Right ventricle myocardium inferior (tissue), 1 donor: ENCODE results near the gene HOXB7. TPM values are rescaled to one million over a fixed set of nuclear protein-coding genes. Genes with fewer than 3 reads are reported as not detected.

ENCODE experiments used
- ATAC-seq: fragments of 200-7000 bp; cut with Tn5 transposase; one replicate; pipeline ENCODE4 v1.9.1; 2020; ENCODE audit warnings: mild to moderate bottlenecking, moderate library complexity
- DNase-seq: peaks from one replicate; pipeline ENCODE4 v3.0.0; 2021; ENCODE audit errors: missing footprints
- intact Hi-C: fragments of 100-400 bp; cut with DNase I; formaldehyde crosslinking; loops from one replicate; pipeline ENCODE4 v1.11.0; 2022
- long read RNA-seq: library from polyadenylated mRNA; unstranded; transcript quantifications from one replicate; pipeline ENCODE4 v2.0.0, GENCODE V29; 2021
- total RNA-seq: library from RNA; stranded (reverse); fragmentation: NEBNext Ultra II Directional; extraction: Animal tissue kit (Norgen Biotek cat#: 25700); gene quantifications from one replicate; pipeline ENCODE4 v1.2.1, GENCODE V29; 2021
- donor health status: DM: no; HTN: yes; CAD: no; lungs with severe emphysema.

HOXB7 gene
- total RNA-seq = 0.41 TPM
- long read RNA-seq = 0 reads

DNA sequence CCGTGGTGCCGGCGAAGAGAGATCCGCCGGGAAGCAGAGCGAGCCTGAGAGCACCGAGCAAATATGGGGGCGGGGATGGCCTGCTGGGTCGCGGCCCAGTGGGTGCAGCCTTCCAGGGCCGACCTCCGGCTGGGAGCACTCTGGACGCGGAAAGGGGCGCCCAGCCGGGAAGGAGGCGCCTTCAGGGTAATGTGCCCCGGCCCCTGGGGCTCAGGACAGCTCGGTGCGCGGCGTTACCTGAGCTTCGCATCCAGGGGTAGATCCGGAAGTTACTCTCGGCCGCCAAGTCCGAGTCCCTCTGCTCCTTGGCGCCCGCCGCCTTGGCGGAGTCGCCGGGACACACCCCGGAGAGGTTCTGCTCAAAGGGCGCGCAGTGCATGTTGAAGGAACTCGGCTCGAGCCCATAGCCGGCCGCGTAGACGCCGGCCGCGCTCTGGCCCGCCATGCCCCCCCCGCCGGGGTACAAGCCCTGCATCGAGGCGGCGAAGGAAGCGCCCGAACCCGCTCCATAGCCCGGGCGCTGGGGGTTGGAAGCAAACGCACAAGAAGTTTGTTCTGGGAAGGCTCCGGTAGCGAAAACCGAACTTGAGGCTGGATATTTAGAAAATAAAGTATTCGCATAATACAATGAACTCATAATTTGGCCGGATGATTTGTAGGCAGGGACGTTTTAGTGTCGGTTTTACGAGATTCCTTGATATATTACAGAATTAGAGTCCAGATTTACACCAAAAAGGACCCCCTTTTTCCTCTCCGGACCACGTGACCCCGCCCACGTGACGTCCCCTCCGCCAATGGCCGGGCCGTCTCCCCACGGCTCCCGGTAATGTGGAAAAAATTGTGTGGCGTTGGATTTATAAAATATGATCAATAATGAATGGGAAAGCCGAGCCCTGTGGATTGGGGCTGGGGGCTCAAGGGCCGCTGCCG lies at the start of gene HOXB7:
Gene HOXB7, minus strand, starts transcription at position 736 of the 930 bp plus-strand sequence. Its CDS starts 99 bp downstream, at position 637.
- ATAC-seq = peak; percentile 24
- DNase-seq = peak; percentile 81
- intact Hi-C loops = loop anchor here (10.0 kb wide), 1 partner anchor 586 kb away; no protein-coding TSS in a partner anchor

DNA sequence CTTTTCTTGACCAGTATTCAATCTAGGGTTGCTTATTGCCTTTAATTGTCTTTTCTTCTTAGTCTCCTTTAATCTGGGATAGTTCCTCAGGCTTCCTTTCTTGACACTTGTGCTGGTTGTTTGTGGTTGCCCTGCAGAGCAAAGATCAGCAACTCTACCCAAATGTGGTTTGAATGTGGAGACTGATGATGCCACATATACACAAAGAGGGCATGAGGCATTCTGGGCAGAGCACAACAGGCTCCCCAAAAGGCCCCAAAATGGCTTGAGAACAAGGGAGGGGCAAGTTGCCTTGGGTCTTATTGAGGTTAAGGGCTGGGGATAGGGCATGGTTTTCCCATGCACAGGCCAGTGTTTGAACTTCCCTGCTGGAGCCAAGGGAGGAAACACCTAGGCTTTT lies 45.1 kb upstream of the HOXB7 start:
- intact Hi-C loops = no loop called here
- ATAC-seq (no peak), DNase-seq (no peak)

DNA sequence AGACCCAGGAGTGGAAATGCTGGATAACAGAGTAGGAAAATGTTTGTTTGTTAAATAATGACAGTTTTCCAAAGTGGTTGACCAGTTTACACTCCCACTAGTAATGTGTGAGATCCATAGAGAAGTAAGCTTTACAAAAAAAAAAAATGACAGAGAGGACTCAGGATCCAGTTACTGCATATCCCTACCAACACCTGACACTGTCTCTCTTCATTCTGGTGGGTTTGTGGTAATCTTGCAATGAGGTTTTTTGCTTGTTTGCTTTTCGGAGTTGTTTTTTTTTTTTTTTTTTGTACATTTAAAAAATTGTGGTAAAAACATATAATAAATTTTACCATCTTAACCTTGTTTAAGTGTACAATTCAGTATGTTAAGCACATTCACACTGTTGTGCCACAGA lies 38.9 kb upstream of the HOXB7 start:
- intact Hi-C loops = no loop called here
- DNase-seq (no peak), ATAC-seq (no peak)

DNA sequence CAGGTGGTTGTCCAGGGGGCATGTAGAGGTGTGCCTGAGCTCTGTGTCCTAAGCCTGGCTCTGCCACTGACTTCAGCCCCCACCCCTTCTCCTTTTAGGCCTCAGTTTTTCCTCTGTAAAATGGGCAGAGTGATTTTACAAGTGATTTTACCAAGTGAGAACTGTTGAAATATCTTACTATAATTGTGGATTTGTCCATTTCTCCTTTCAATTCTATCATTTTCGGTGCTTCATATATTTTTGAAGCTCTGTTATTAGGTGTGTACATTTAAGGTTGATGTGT lies 37.1 kb upstream of the HOXB7 start:
- no peak for DNase-seq
- ATAC-seq = no peak
- intact Hi-C loops = no loop called here

DNA sequence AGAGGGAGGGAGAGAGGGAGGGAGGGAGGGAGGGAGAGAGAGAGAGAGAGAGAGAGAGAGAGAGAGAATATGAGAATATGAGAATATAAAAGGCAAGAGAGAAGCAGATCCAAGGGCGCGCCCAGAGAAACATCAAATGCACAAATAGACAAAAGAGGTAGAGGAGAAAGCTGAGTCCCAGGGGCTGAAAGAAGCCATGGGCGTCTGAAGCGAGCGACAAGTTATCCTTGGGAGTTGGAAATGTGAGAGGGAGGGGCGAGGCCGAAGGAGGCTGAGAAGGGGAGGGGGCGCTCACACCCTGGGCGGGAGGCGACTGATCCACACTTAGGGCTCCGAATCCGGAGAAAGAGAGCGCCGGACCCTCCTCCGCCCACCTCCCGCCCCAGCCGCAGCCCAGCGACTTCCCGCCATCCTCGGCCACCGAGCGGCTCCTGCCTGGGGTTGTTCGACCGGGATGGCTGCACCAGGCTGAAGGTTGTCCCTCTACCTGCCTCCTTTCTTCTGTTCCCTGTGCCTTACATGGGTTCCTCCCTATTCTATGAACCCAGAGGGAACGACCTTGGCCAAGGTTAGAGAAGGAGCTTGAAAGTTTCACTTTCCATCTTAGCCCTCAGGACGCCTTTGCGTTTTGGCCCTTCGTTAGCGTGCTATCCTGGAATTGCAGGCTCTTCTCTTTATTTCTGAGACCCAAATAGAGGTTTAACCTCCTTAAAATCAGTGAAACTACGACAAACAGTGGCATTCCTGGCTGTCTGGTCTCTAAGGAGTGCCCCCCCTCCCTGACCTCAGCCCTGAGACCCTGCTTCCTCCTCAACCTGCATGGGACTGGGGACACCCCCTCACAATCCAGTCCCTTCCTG lies 36.5 kb upstream of the HOXB7 start:
- DNase-seq (no peak), ATAC-seq (no peak)
- intact Hi-C loops = no loop called here

DNA sequence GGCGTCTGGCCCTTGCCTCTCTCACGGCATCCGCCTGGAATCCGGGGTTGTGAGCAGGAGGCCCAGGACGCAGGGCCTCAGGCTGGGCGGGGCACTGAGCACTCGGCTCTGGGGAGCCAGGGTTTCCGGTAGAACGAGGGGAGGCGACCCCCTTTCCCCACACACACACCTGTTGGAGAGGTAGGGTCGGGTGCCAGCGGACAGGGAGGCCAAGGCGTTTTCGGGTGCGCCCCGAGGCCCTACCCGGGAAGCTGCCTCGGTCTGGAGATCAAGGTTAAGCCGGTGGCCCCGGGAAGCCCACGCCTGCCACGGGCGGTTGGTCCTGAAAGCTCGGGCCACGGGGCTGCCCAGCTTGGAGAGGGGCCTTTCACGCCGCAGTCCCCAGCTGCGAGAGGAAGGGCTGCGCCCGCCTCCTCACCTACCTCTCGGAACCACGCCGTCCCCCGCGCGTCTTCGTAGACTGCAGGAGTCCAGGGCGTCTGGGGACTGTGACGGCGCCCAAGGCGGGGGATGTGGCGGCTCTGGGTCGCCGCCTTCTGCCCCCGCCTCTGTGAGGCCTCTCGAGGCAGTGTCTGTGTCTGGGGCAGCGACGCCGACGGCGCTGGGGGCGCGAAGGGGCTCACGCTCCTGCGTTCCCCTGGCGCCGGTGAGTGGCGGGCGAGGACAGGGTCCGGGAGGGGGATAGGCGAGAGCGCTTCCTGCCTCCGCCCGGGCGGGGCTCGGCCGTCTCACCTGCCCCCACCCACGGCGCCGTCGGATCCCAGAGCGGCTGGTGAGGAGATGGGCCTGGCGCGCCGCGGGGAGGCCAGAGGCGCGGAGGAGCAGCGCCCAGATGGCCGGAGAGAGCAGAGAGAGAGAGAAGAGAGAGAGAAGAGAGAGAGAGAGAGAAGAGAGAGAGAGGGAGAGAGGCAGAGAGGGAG lies 35.6 kb upstream of the HOXB7 start:
- no peak for ATAC-seq
- intact Hi-C loops = no loop called here
- DNase-seq = no peak

DNA sequence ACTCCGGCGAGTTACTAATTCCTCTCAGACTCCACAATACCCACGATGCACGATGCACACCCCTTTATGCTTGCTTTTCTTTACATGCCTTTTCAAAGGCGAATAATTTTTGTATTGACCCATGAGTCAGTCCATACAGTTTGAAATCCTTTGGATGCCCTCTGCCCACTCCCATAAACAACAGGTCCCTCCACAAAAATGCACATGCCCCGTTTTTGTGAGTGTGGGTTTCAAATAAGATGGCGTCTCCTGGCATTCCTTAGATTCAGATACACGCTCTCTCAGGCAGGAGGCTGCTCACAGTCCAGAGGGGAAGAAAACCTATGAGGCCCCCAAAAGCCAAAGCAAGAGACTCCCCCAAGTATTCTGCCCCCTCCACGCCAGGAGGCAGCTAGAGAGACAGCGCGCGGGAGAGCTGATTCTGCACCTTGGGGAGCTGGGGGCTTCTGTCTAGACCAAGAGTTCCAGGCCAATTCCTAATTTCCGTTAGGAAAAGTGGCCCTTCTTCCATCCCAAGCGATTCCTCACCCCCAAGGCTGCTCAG lies 34.9 kb upstream of the HOXB7 start:
- ATAC-seq (no peak), DNase-seq (no peak)
- intact Hi-C loops = no loop called here

DNA sequence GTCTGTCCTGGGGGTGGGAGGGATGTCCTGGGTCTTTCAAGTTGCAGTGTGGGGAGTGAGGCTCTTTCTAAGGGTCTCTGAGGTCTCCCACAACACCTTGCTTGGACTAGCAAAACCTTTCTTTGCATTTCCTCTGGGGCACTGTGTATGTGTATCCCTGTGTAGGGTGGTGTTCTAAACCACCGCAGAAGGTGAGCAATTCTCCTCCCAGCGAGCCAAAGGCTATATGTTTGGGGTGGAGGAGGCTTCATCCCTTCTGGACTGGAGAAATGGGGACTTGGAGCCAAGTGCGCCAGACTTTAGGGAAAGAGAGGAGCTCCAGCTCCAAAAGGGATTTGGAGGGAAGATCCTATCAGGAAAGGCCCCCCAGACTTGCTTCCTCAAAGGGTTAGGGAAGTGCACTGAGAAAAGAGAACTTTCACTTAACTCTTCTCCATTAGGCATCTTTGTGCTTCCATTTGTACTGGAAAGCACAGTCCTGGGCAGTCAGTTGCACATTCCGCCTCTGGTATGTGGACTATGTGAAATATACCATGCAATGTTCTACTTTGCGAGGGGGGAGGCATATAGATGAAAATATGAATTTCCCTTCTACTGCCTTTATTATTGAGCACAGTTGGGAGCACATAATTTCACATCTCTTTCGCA lies 34.2 kb upstream of the HOXB7 start:
- intact Hi-C loops = no loop called here
- ATAC-seq = no peak
- no peak for DNase-seq

DNA sequence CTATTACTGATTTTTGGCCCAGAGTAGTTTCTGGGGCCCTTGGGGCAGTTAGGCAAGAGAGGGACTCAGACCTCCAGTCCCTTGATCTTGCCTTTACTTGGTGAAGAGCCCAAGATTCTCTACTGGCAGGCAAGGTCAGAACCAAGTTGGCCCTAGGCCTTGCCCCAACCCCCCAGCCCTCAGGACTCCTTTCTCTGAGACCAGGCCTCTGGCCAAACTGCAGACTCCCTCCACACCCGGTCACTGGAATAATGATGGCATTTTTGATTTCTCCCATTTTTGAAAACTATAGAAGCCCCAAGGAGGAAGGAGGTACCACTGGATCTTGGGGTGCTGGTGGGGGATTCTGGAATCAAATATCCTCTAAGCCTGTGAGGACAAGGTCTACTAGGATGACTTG lies 33.3 kb upstream of the HOXB7 start:
- intact Hi-C loops = no loop called here
- DNase-seq = no peak
- no peak for ATAC-seq

DNA sequence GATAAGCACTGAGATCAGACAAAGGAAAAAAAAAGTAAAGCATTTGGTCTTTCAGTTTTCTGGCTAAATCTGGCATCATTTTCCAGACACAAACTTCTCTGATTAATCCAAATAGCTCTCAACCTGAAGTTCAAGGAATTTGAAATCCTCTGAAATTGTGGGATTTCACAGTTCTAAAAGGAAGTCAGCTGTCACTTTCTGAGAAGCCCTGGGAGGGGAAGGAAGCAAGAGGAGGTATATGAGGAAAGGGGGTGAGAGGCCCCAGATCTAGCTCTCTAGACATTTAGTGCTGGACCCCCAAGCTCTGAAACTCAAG lies 32.8 kb upstream of the HOXB7 start:
- DNase-seq (no peak), ATAC-seq (no peak)
- intact Hi-C loops = no loop called here

DNA sequence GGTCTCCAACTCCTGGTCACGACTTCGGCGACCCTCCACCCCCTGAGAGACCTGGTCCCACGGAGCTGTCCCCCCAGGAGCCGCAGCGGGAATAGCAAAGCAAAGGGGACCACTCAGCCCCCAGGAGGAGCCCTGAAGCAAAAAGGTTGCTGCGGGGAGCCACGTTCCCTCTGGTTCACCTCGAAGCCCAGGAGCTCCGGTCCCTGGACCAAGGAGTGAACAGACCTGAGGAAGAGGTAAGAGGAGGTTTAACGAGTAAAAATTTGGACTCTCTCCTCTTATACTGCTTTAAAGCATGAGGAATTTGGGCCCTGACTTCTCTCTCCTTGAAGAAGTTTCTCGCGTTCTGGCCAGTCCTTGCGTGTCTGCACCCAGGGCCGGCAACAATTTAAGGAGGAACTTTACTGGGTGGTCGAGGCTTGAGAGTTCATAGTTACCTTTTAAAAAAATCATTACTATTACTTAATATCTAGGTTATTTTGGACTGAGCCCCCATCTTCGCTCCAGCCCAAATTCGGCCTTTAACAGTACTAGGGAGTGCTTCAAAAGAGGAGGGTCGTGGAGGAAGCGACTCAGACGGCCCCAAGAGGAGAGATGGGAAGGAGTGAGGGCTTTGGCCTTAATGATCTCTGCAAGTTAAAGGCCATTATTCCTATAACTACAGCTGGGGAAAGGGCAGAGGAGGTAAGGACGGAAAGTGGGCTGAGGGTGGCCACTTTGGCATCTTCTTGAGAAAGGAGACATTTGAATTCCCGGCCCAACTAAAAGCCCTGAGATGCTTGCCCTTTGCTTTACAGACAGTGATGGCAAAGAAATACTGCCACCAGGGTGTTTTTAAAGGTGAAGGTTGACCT lies 32.3 kb upstream of the HOXB7 start:
- DNase-seq (no peak), ATAC-seq (no peak)
- intact Hi-C loops = no loop called here

DNA sequence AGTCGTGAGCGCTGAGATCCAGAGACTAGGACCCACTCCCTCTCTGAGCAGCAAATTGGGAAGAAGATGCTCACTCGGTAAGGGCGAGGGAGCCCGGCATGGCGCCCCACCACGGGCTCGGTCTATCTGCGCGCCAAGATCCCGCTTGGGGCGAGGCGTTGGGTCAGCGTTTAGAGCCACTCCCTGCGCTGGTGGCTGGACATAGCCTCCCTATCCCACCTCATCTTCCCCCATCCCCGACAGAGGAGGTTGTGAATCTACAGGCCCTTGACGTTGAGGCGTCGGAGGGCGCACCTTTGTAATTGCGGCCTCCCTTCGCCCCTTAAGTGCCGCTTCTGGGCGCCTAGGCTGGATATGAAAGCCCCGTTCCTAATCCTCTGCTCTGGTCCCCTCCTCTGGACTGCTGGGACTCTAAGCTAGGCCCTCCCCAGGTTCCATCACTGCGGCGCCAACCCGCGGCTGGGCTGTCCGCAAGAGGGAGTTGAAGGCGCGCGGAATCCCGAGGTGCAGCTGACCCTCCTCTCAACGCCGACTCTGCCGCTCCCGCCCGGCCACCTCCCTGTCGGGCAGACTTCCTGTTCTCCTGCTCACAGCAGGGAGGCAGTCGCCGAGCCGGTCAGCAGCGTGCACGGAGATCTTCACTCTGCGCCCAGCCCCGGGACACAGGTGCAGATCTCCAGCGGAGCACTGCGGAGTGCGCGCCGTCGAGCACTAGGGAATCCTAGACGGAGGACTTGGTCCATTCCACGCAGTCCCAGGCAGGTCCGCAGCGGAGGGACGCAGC lies 31.4 kb upstream of the HOXB7 start:
- DNase-seq = no peak
- intact Hi-C loops = no loop called here
- no peak for ATAC-seq

DNA sequence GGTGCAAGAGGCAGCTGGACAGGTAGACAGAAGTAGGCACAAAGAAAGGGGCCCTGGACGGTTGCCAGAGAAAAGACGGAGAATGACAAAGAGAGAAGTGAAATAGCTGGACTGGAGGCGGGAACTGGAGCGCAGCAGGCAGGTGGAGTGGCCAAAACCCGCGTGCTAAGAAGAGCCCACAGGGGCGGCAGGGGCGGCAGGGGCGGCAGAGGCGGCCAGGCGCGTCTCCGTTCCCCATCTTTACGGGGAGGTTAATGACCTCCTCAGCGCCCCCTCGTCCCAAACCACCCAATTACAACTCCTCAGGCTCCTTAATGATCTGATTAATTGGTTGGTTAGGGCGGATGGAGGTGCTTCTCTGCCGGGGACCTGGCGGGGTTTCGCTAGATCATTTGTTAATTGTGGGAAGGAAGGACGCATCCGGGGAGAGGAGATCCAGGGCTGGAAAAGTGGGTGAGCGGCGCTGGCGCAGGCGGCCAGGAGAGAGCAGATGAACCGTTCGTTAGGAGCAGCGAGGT lies 30.8 kb upstream of the HOXB7 start:
- DNase-seq (no peak), ATAC-seq (no peak)
- intact Hi-C loops = no loop called here

DNA sequence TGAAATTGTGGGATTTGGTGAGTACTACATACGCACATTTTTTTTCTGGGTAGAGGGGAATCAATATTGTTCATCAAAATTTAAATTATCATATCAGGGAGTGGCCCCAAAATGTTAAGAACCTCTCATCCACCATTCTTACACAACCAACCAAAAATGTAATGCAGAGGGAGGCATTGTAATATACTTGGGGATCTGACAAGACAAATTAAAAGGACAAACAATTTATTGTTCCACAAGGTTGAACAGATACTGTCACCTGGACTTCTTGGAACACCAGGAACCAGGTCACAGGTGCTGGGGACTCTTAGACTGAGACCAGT lies 30.0 kb upstream of the HOXB7 start:
- no peak for ATAC-seq
- no peak for DNase-seq
- intact Hi-C loops = no loop called here

DNA sequence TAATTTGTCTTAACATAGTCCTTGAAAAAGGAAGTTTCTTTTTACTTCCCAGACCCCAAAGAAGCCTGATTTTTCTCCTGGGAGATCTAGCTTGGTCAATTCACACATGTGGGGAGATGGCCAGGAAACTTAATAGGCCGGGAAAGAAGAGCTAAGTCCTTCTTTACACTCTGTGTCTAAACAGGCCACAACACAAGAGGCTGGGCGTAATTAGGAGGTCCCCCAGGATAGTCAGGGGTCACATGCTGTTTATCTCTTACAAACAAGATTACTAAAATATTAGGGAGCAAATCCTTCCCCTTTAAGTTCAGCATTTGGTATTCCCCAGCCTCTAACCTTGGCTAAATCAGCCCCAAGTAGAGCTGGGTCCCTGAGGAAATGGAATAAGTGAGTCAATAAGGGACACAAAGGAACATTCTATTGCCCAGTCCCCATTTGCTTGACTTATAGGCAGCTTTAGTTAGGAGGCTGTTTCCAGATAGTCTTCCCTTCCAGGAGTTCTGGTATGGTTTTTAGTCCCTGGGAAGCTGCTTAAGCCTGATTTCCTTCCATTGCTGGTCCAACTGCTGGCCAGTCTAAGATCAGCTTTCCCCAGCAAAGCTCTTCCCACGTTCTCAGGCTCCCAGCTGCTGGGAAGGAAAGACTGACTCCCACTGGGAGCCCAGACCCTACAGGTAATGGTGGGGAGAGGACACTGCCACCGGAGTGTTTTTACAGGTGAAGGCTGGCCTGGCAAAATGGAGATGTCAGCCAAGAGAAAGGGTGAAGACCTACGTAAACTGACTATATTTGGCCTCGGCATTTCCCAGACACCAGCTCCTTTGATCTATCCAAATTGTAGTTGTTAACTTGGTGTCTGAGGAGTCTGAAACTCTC lies 29.4 kb upstream of the HOXB7 start:
- intact Hi-C loops = no loop called here
- ATAC-seq (no peak), DNase-seq (no peak)

DNA sequence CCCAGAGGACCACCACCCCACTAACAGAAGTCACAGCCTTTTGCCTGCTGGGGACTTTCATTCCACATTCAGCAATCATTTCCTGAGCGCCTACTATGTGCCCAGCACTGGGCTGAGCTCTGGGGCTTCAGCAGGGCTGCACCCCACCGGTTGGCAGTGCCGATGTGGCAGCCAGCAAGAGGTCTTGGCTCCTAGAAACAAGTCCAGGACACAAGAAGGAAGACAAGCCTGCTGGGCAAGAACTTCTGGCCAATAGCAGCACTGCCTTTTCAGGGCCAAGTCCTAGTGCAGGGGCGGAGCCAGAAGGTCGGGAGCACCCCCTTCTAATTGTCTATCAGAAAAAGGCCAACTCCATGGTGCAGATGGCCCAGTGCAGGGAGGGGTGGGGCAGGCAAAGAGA lies 28.3 kb upstream of the HOXB7 start:
- intact Hi-C loops = no loop called here
- no peak for DNase-seq
- no peak for ATAC-seq
